ENCODE results near the gene CEACAM16.

- TF ChIP-seq, protein P1, sequence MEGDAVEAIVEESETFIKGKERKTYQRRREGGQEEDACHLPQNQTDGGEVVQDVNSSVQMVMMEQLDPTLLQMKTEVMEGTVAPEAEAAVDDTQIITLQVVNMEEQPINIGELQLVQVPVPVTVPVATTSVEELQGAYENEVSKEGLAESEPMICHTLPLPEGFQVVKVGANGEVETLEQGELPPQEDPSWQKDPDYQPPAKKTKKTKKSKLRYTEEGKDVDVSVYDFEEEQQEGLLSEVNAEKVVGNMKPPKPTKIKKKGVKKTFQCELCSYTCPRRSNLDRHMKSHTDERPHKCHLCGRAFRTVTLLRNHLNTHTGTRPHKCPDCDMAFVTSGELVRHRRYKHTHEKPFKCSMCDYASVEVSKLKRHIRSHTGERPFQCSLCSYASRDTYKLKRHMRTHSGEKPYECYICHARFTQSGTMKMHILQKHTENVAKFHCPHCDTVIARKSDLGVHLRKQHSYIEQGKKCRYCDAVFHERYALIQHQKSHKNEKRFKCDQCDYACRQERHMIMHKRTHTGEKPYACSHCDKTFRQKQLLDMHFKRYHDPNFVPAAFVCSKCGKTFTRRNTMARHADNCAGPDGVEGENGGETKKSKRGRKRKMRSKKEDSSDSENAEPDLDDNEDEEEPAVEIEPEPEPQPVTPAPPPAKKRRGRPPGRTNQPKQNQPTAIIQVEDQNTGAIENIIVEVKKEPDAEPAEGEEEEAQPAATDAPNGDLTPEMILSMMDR (IDR thresholded peaks at IDR 0.05), result no peak
- peak in 1 of 2 donors; percentile 1 for TF ChIP-seq POLR2A (IDR thresholded peaks at IDR 0.05)
Measured at GRCh38 chr19:44742330-44743061, 43.5 kb downstream of the CEACAM16 start.

All from Peyer's patch (tissue), 4 donors.